Lower leg skin (tissue), 3 donors: Measurements from ENCODE around the gene CNIH1.

Experiments
- CTCF ChIP-seq, 3 donors: fragments of 450-650 bp; IDR thresholded peaks; one replicate each; pipeline ENCODE4 v1.5.1; 2016; ENCODE audit warnings: antibody characterized with exemption in 3 of 3, mild to moderate bottlenecking in 3 of 3, moderate library complexity in 2 of 3
- POLR2A ChIP-seq, 2 donors: fragments of 450-650 bp; IDR thresholded peaks; one replicate each; pipeline ENCODE4 v1.6.1; 2016 to 2017; ENCODE audit warnings: antibody characterized with exemption in 2 of 2, mild to moderate bottlenecking in 1 of 2, moderate library complexity in 1 of 2

GRCh38 chr14:54478636-54479215 is 37.6 kb upstream of the CNIH1 start:
- TF ChIP-seq CTCF (IDR thresholded peaks at IDR 0.05) = no peak
- no peak for TF ChIP-seq POLR2A (IDR thresholded peaks at IDR 0.05)
